HCT116 (cell line): ENCODE measurements around the gene DHCR7. TPM values are rescaled to one million over a fixed set of nuclear protein-coding genes. Genes with fewer than 3 reads are reported as not detected.

ENCODE experiments used
- ATAC-seq: fragments of 200-7000 bp; cut with Tn5 transposase; 2 replicates; pipeline ENCODE4 v1.9.1; 2020; ENCODE audit warnings: mild to moderate bottlenecking, moderate library complexity
- BruUV-seq: library from RNA; stranded (reverse); fragments of 400-500 nt; replicated peaks from 2 replicates; lab custom pipeline; 2021; lab: Mats Ljungman, UMichigan
- CTCF ChIA-PET: fragments of 300-600 bp; sonication (Branson Sonifier 250); formaldehyde crosslinking; loops from one replicate; lab custom pipeline; 2021; ENCODE audit warnings: antibody characterized with exemption; lab: Charles Lee
- POLR2A ChIA-PET: fragments of 300-600, 350-600 bp; sonication (Branson Sonifier 250); formaldehyde crosslinking; loops from one replicate; lab custom pipeline; 2021; ENCODE audit warnings: antibody characterized with exemption; lab: Charles Lee
- RAD21 ChIA-PET, 2 experiments: fragments of 300-600 bp; sonication (Branson Sonifier 250); formaldehyde crosslinking; loops; one replicate each; lab custom pipeline; 2023; ENCODE audit warnings: low total read pairs in 2 of 2; ENCODE audit not compliant: uncharacterized antibody in 2 of 2, unreplicated experiment in 2 of 2, low non-redundant PET in 1 of 2; lab: Charles Lee
- DNase-seq: peaks from one replicate; pipeline ENCODE4 v3.0.0-alpha.2; 2010; ENCODE audit warnings: low read depth, low spot score
- H2AFZ ChIP-seq: fragments of 200-600 bp; shearing (Covaris generic), sonication (generic); 2 replicates; pipeline ENCODE4 v1.6.1; 2017; ENCODE audit warnings: low read depth, mixed run types, mixed read lengths, antibody characterized with exemption, low read length; ENCODE audit not compliant: poor library complexity, severe bottlenecking
- H3K27ac ChIP-seq: 2 replicates; pipeline ENCODE4 v1.5.1; 2012; ENCODE audit warnings: low read depth, low read length
- H3K27me3 ChIP-seq: fragments of 200-600 bp; sonication (generic); 2 replicates; pipeline ENCODE4 v1.6.1; 2016; ENCODE audit warnings: mixed run types, low read length, mixed read lengths; ENCODE audit not compliant: insufficient read depth
- H3K36me3 ChIP-seq, 2 experiments: fragments of 200-500 bp in 1 of 2; fragments of 200-600 bp in 1 of 2; sonication (Bioruptor generic) in 1 of 2; sonication (generic) in 1 of 2; 2 replicates each; pipeline versions ENCODE4 v1.5.1 to v1.6.1; 2014 to 2016; ENCODE audit warnings: low read length in 2 of 2, inconsistent platforms in 1 of 2, mixed read lengths in 1 of 2, mixed run types in 1 of 2; ENCODE audit not compliant: insufficient read depth in 2 of 2, control insufficient read depth in 1 of 2
- H3K4me1 ChIP-seq, 2 experiments: fragments of 200-600 bp in 1 of 2; sonication (generic) in 1 of 2; 2 replicates each; pipeline versions ENCODE4 v1.5.1 to v1.6.1; 2012 to 2017; ENCODE audit warnings: low read length in 2 of 2, inconsistent platforms in 1 of 2, mild to moderate bottlenecking in 1 of 2, mixed read lengths in 1 of 2, mixed run types in 1 of 2, moderate library complexity in 1 of 2; ENCODE audit not compliant: insufficient read depth in 2 of 2, control insufficient read depth in 1 of 2
- H3K4me2 ChIP-seq: fragments of 200-600 bp; sonication (generic); 2 replicates; pipeline ENCODE4 v1.6.1; 2017; ENCODE audit warnings: mixed run types, low read length, mixed read lengths
- H3K4me3 ChIP-seq, 2 experiments: fragments of 200-600 bp in 1 of 2; sonication (generic) in 1 of 2; replicated peaks in 1 of 2; 2 replicates each; pipeline ENCODE4 v1.5.1; 2011 to 2016; ENCODE audit warnings: low read length in 2 of 2, control low read depth in 1 of 2, low read depth in 1 of 2, mild to moderate bottlenecking in 1 of 2, mixed read lengths in 1 of 2, mixed run types in 1 of 2
- H3K79me2 ChIP-seq: fragments of 200-600 bp; sonication (generic); 2 replicates; pipeline ENCODE4 v1.6.1; 2017; ENCODE audit warnings: mild to moderate bottlenecking, mixed run types, low read length, moderate library complexity, mixed read lengths; ENCODE audit not compliant: insufficient read depth
- H3K9ac ChIP-seq: fragments of 200-600 bp; sonication (generic); 2 replicates; pipeline ENCODE4 v1.6.1; 2016; ENCODE audit warnings: low read length, mixed read lengths
- H3K9me2 ChIP-seq: fragments of 200-600 bp; sonication (generic), shearing (Covaris generic); 2 replicates; pipeline ENCODE4 v1.6.1; 2017; ENCODE audit warnings: mixed run types, mild to moderate bottlenecking, moderate library complexity; ENCODE audit not compliant: insufficient read depth
- H3K9me3 ChIP-seq, 2 experiments: fragments of 200-500 bp in 1 of 2; fragments of 200-600 bp in 1 of 2; sonication (Bioruptor generic) in 1 of 2; sonication (generic) in 1 of 2; 2 replicates each; pipeline ENCODE4 v1.6.1; 2014 to 2017; ENCODE audit warnings: low read length in 2 of 2, mixed read lengths in 2 of 2, inconsistent platforms in 1 of 2, low read depth in 1 of 2, mild to moderate bottlenecking in 1 of 2, mixed run types in 1 of 2, moderate library complexity in 1 of 2; ENCODE audit not compliant: control insufficient read depth in 1 of 2, insufficient read depth in 1 of 2
- H4K20me1 ChIP-seq: fragments of 200-600 bp; sonication (generic), shearing (Covaris generic); 2 replicates; pipeline ENCODE4 v1.6.1; 2017; ENCODE audit warnings: mixed run types, mild to moderate bottlenecking, moderate library complexity; ENCODE audit not compliant: insufficient read depth
- CBX3 ChIP-seq: IDR thresholded peaks from 2 replicates; pipeline ENCODE4 v1.6.1; 2012; ENCODE audit warnings: low read depth
- ELF1 ChIP-seq: IDR thresholded peaks from 2 replicates; pipeline ENCODE4 v1.6.1; 2012; ENCODE audit warnings: low read depth, borderline replicate concordance
- FOSL1 ChIP-seq: IDR thresholded peaks from 2 replicates; pipeline ENCODE4 v1.6.1; 2012; ENCODE audit warnings: low read depth
- POLR2AphosphoS5 ChIP-seq: IDR thresholded peaks from 2 replicates; pipeline ENCODE4 v1.6.1; 2011; ENCODE audit warnings: mild to moderate bottlenecking, low read depth, low read length, moderate library complexity
- RAD21 ChIP-seq: IDR thresholded peaks from 2 replicates; pipeline ENCODE4 v1.6.1; 2012; ENCODE audit warnings: low read depth, mild to moderate bottlenecking
- REST ChIP-seq: IDR thresholded peaks from 2 replicates; pipeline ENCODE4 v1.6.1; 2012; ENCODE audit warnings: low read depth
- SIN3A ChIP-seq: IDR thresholded peaks from 2 replicates; pipeline ENCODE4 v1.6.1; 2012; ENCODE audit warnings: low read depth
- TCF7L2 ChIP-seq: IDR thresholded peaks from 2 replicates; pipeline ENCODE4 v1.7.0; 2011; ENCODE audit warnings: borderline replicate concordance, inconsistent platforms; ENCODE audit not compliant: insufficient read depth, insufficient read length; ENCODE audit errors: extremely low read depth
- intact Hi-C: fragments of 100-400 bp; cut with micrococcal nuclease; formaldehyde crosslinking; loops from 2 replicates; pipeline ENCODE4 v1.10.0; 2022
- total RNA-seq: library from RNA; stranded (reverse); gene quantifications from one replicate; pipeline ENCODE4 v1.2.1, GENCODE V29; 2021; ENCODE audit not compliant: unreplicated experiment

Gene DHCR7
- total RNA-seq, 1 experiment from 2014 or later, result 115 TPM

GRCh38 chr11:71467164-71467563, 19.0 kb upstream of the DHCR7 start:
- DNase-seq (no peak), ATAC-seq (no peak)
- no peaks in the 10 kb centered on the region for H3K27me3 ChIP-seq
- peaks cover 0 to 5% of the 10 kb centered on the region in 2 experiments; a peak in 1 of 4 replicates for H3K36me3 ChIP-seq
- ChIA-PET CTCF (no interaction called here), RAD21 (no interaction called here), POLR2A (no interaction called here)
- no peak overlapping the region for H2AFZ ChIP-seq
- H3K79me2 ChIP-seq, result no peaks in the 10 kb centered on the region
- H4K20me1 ChIP-seq, result no peaks in the 10 kb centered on the region
- H3K27ac ChIP-seq, result no peak overlapping the region
- no TSS peak for BruUV-seq
- H3K9ac ChIP-seq, result no peak overlapping the region
- H3K9me2 ChIP-seq, result no peaks in the 10 kb centered on the region
- no peak for TF ChIP-seq TCF7L2
- no peak for TF ChIP-seq CBX3
- TF ChIP-seq RAD21, result no peak
- no peak for TF ChIP-seq REST
- no peak for TF ChIP-seq POLR2AphosphoS5
- no peak for TF ChIP-seq ELF1
- no peak for TF ChIP-seq SIN3A
- TF ChIP-seq FOSL1, result no peak
- H3K4me2 ChIP-seq, result no peak overlapping the region
- H3K4me1 ChIP-seq, result no peaks in the 10 kb centered on the region
- no peaks in the 10 kb centered on the region for H3K9me3 ChIP-seq
- intact Hi-C loops, result no loop called here
- H3K4me3 ChIP-seq, result no peak overlapping the region
